GM23338 (cell line): ENCODE data around the gene METTL26. TPM values are rescaled to one million over a fixed set of nuclear protein-coding genes. Genes with fewer than 3 reads are reported as not detected.

Experiments
- ATAC-seq: fragments of 200-7000 bp; cut with Tn5 transposase; 3 replicates; pipeline ENCODE4 v1.9.1; 2020
- DNase-seq: peaks from one replicate; pipeline ENCODE4 v3.0.0-alpha.2; 2015; ENCODE audit warnings: low spot score
- H2AFZ ChIP-seq: fragments of 200-600 bp; sonication (generic); 2 replicates; pipeline ENCODE4 v1.8.0; 2016; ENCODE audit warnings: antibody characterized with exemption, mild to moderate bottlenecking, moderate library complexity
- H3F3A ChIP-seq: fragments of 200-600 bp; sonication (generic); replicated peaks from 2 replicates; pipeline ENCODE4 v1.8.0; 2017; ENCODE audit warnings: antibody characterized with exemption, mixed run types, low read depth
- H3K27ac ChIP-seq: fragments of 200-600 bp; sonication (generic); 2 replicates; pipeline ENCODE4 v1.6.1; 2016; ENCODE audit warnings: low read depth
- H3K27me3 ChIP-seq: fragments of 200-600 bp; sonication (generic); 2 replicates; pipeline ENCODE4 v1.8.0; 2016; ENCODE audit warnings: mild to moderate bottlenecking, mixed run types, moderate library complexity; ENCODE audit not compliant: insufficient read depth
- H3K36me3 ChIP-seq: fragments of 200-600 bp; sonication (generic); 2 replicates; pipeline ENCODE4 v1.8.0; 2016; ENCODE audit warnings: mild to moderate bottlenecking; ENCODE audit not compliant: insufficient read depth
- H3K4me1 ChIP-seq: fragments of 200-600 bp; sonication (generic); 2 replicates; pipeline ENCODE4 v1.8.0; 2016; ENCODE audit warnings: mild to moderate bottlenecking, moderate library complexity; ENCODE audit not compliant: insufficient read depth
- H3K4me2 ChIP-seq: fragments of 200-600 bp; sonication (generic); 2 replicates; pipeline ENCODE4 v1.7.1; 2017; ENCODE audit warnings: mixed run types
- H3K4me3 ChIP-seq: fragments of 200-600 bp; sonication (generic); 2 replicates; pipeline ENCODE4 v1.6.1; 2016; ENCODE audit warnings: mixed run types
- H3K79me2 ChIP-seq: fragments of 200-600 bp; sonication (generic); replicated peaks from 2 replicates; pipeline ENCODE4 v1.8.0; 2017; ENCODE audit warnings: mild to moderate bottlenecking; ENCODE audit not compliant: insufficient read depth
- H3K9me2 ChIP-seq: fragments of 200-600 bp; sonication (generic); 2 replicates; pipeline ENCODE4 v1.8.0; 2017; ENCODE audit not compliant: insufficient read depth
- H4K20me1 ChIP-seq: fragments of 200-600 bp; sonication (generic); replicated peaks from 2 replicates; pipeline ENCODE4 v1.8.0; 2017; ENCODE audit warnings: mild to moderate bottlenecking; ENCODE audit not compliant: insufficient read depth
- H3K27ac Mint-ChIP-seq: 2 replicates; pipeline ENCODE4 v1.8.0; 2020; ENCODE audit warnings: inconsistent platforms, mild to moderate bottlenecking, moderate library complexity, mixed read lengths
- H3K27me3 Mint-ChIP-seq: 3 replicates; pipeline ENCODE4 v1.8.0; 2022; ENCODE audit warnings: low read depth, mild to moderate bottlenecking, moderate library complexity, mixed read lengths, inconsistent platforms; ENCODE audit not compliant: insufficient read depth, poor library complexity
- H3K36me3 Mint-ChIP-seq: 3 replicates; pipeline ENCODE4 v1.8.0; 2021; ENCODE audit warnings: low read depth, mild to moderate bottlenecking, inconsistent platforms, moderate library complexity, mixed read lengths
- H3K4me1 Mint-ChIP-seq: 3 replicates; pipeline ENCODE4 v1.8.0; 2020; ENCODE audit warnings: mild to moderate bottlenecking, inconsistent platforms, mixed read lengths
- H3K4me3 Mint-ChIP-seq: 3 replicates; pipeline ENCODE4 v1.8.0; 2021; ENCODE audit warnings: moderate library complexity, mild to moderate bottlenecking, inconsistent platforms, mixed read lengths
- H3K9me3 Mint-ChIP-seq: 3 replicates; pipeline ENCODE4 v1.8.0; 2020; ENCODE audit warnings: moderate library complexity, mild to moderate bottlenecking, inconsistent platforms, mixed read lengths
- CREB1 ChIP-seq: fragments of 250-450 bp; sonication (Bioruptor Pico); IDR thresholded peaks from 2 replicates; pipeline ENCODE4 v1.5.0; 2020; ENCODE audit warnings: low read depth, mild to moderate bottlenecking, moderate library complexity
- ETS1 ChIP-seq: IDR thresholded peaks from 2 replicates; pipeline ENCODE4 v1.6.1; 2016; ENCODE audit warnings: antibody characterized with exemption
- EZH2 ChIP-seq: fragments of 200-600 bp; sonication (generic); IDR thresholded peaks from one replicate; pipeline ENCODE4 v1.8.0; 2017; ENCODE audit warnings: antibody characterized with exemption, mild to moderate bottlenecking, low read depth; ENCODE audit not compliant: unreplicated experiment
- EZH2phosphoT487 ChIP-seq: fragments of 200-600 bp; sonication (generic); IDR thresholded peaks from one replicate; pipeline ENCODE4 v1.8.1; 2018; ENCODE audit warnings: antibody characterized with exemption; ENCODE audit not compliant: unreplicated experiment
- JUNB ChIP-seq: IDR thresholded peaks from one replicate; pipeline ENCODE4 v1.6.1; 2016; ENCODE audit warnings: antibody characterized with exemption; ENCODE audit not compliant: unreplicated experiment
- NANOG ChIP-seq: IDR thresholded peaks from 2 replicates; pipeline ENCODE4 v1.6.1; 2016; ENCODE audit warnings: antibody characterized with exemption, borderline replicate concordance
- STAT1 ChIP-seq: IDR thresholded peaks from one replicate; pipeline ENCODE4 v1.6.1; 2016; ENCODE audit warnings: antibody characterized with exemption; ENCODE audit not compliant: unreplicated experiment
- polyA plus RNA-seq: library from polyadenylated mRNA; unstranded; fragments of >200 nt; fragmentation: Nextera tagmentation; extraction: Ambion mirVana; gene quantifications from 2 replicates; pipeline ENCODE4 v1.2.1, GENCODE V29; 2016
- total RNA-seq: library from RNA; depleted of rRNA; stranded (reverse); fragments of >200 nt; shearing (Covaris generic); gene quantifications from 2 replicates; pipeline ENCODE4 v1.2.3, GENCODE V29; 2014
- TF ChIP-seq, protein P1 (sequence below): IDR thresholded peaks from one replicate; pipeline ENCODE4 v1.6.1; 2018; ENCODE audit warnings: antibody characterized with exemption; ENCODE audit not compliant: unreplicated experiment
- TF ChIP-seq, protein P2 (sequence below): fragments of 250-450 bp; sonication (Bioruptor Pico); IDR thresholded peaks from 2 replicates; pipeline ENCODE4 v1.5.0; 2020; ENCODE audit warnings: mild to moderate bottlenecking, moderate library complexity

METTL26 gene
- total and polyA plus RNA-seq, 2 experiments from 2014 or later, result 153 to 223 TPM

GRCh38 chr16:672371-672770 is 36.3 kb upstream of the METTL26 start (continued):
- TF ChIP-seq, protein P1, sequence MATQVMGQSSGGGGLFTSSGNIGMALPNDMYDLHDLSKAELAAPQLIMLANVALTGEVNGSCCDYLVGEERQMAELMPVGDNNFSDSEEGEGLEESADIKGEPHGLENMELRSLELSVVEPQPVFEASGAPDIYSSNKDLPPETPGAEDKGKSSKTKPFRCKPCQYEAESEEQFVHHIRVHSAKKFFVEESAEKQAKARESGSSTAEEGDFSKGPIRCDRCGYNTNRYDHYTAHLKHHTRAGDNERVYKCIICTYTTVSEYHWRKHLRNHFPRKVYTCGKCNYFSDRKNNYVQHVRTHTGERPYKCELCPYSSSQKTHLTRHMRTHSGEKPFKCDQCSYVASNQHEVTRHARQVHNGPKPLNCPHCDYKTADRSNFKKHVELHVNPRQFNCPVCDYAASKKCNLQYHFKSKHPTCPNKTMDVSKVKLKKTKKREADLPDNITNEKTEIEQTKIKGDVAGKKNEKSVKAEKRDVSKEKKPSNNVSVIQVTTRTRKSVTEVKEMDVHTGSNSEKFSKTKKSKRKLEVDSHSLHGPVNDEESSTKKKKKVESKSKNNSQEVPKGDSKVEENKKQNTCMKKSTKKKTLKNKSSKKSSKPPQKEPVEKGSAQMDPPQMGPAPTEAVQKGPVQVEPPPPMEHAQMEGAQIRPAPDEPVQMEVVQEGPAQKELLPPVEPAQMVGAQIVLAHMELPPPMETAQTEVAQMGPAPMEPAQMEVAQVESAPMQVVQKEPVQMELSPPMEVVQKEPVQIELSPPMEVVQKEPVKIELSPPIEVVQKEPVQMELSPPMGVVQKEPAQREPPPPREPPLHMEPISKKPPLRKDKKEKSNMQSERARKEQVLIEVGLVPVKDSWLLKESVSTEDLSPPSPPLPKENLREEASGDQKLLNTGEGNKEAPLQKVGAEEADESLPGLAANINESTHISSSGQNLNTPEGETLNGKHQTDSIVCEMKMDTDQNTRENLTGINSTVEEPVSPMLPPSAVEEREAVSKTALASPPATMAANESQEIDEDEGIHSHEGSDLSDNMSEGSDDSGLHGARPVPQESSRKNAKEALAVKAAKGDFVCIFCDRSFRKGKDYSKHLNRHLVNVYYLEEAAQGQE, result no peak

- DNase-seq, result no peak
- Mint-ChIP-seq H3K27me3 (peaks cover 6% of the 10 kb centered on the region), H3K4me3 (no peak overlapping the region), H3K9me3 (no peaks in the 10 kb centered on the region; the same call in 2 of the 3 replicates), H3K36me3 (peaks cover 21% of the 10 kb centered on the region), H3K4me1 (peaks cover 6% of the 10 kb centered on the region; the same call in 2 of the 3 replicates), H3K27ac (no peak overlapping the region)
- Histone ChIP-seq H3K36me3 (peaks cover 11% of the 10 kb centered on the region; the same call in 1 of the 2 replicates), H3K4me3 (no peak overlapping the region), H2AFZ (no peak overlapping the region), H3K79me2 (peaks cover 16% of the 10 kb centered on the region), H3K9me2 (no peaks in the 10 kb centered on the region), H3K4me2 (no peak overlapping the region), H3K27ac (no peak overlapping the region), H3F3A (peaks cover 23% of the 10 kb centered on the region; the same call in 1 of the 2 replicates), H3K4me1 (no peaks in the 10 kb centered on the region; the same call in 1 of the 2 replicates), H3K27me3 (no peaks in the 10 kb centered on the region), H4K20me1 (peaks cover 3% of the 10 kb centered on the region)
- no peak for ATAC-seq
- TF ChIP-seq NANOG, result no peak
- TF ChIP-seq CREB1 (CRISPR knock-in tag), result no peak
- TF ChIP-seq, protein P1, result no peak
- no peak for TF ChIP-seq JUNB
- TF ChIP-seq ETS1, result no peak
- TF ChIP-seq EZH2phosphoT487, result no peak
- no peak for TF ChIP-seq EZH2
- no peak for TF ChIP-seq STAT1
- TF ChIP-seq, protein P2, sequence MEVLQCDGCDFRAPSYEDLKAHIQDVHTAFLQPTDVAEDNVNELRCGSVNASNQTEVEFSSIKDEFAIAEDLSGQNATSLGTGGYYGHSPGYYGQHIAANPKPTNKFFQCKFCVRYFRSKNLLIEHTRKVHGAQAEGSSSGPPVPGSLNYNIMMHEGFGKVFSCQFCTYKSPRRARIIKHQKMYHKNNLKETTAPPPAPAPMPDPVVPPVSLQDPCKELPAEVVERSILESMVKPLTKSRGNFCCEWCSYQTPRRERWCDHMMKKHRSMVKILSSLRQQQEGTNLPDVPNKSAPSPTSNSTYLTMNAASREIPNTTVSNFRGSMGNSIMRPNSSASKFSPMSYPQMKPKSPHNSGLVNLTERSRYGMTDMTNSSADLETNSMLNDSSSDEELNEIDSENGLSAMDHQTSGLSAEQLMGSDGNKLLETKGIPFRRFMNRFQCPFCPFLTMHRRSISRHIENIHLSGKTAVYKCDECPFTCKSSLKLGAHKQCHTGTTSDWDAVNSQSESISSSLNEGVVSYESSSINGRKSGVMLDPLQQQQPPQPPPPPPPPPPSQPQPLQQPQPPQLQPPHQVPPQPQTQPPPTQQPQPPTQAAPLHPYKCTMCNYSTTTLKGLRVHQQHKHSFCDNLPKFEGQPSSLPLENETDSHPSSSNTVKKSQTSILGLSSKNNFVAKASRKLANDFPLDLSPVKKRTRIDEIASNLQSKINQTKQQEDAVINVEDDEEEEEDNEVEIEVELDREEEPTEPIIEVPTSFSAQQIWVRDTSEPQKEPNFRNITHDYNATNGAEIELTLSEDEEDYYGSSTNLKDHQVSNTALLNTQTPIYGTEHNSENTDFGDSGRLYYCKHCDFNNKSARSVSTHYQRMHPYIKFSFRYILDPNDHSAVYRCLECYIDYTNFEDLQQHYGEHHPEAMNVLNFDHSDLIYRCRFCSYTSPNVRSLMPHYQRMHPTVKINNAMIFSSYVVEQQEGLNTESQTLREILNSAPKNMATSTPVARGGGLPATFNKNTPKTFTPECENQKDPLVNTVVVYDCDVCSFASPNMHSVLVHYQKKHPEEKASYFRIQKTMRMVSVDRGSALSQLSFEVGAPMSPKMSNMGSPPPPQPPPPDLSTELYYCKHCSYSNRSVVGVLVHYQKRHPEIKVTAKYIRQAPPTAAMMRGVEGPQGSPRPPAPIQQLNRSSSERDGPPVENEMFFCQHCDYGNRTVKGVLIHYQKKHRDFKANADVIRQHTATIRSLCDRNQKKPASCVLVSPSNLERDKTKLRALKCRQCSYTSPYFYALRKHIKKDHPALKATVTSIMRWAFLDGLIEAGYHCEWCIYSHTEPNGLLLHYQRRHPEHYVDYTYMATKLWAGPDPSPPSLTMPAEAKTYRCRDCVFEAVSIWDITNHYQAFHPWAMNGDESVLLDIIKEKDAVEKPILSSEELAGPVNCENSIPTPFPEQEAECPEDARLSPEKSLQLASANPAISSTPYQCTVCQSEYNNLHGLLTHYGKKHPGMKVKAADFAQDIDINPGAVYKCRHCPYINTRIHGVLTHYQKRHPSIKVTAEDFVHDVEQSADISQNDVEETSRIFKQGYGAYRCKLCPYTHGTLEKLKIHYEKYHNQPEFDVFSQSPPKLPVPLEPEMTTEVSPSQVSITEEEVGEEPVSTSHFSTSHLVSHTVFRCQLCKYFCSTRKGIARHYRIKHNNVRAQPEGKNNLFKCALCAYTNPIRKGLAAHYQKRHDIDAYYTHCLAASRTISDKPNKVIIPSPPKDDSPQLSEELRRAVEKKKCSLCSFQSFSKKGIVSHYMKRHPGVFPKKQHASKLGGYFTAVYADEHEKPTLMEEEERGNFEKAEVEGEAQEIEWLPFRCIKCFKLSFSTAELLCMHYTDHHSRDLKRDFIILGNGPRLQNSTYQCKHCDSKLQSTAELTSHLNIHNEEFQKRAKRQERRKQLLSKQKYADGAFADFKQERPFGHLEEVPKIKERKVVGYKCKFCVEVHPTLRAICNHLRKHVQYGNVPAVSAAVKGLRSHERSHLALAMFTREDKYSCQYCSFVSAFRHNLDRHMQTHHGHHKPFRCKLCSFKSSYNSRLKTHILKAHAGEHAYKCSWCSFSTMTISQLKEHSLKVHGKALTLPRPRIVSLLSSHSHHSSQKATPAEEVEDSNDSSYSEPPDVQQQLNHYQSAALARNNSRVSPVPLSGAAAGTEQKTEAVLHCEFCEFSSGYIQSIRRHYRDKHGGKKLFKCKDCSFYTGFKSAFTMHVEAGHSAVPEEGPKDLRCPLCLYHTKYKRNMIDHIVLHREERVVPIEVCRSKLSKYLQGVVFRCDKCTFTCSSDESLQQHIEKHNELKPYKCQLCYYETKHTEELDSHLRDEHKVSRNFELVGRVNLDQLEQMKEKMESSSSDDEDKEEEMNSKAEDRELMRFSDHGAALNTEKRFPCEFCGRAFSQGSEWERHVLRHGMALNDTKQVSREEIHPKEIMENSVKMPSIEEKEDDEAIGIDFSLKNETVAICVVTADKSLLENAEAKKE (CRISPR knock-in tag), result no peak
These were observed 35.4 kb upstream of the METTL26 start for GRCh38 chr16:671353-672131.
